CD4-positive, alpha-beta memory T cell (primary cell): ENCODE results near the gene DPEP3. TPM values are rescaled to one million over a fixed set of nuclear protein-coding genes. Genes with fewer than 3 reads are reported as not detected.

Source experiments
- CTCF ChIA-PET: fragments of 350-600 bp; sonication (Branson Sonifier 250); formaldehyde crosslinking; loops from one replicate; lab custom pipeline; 2021; ENCODE audit warnings: inconsistent platforms; ENCODE audit not compliant: partially characterized antibody; lab: Charles Lee
- POLR2A ChIA-PET: fragments of 350-600 bp; sonication (Branson Sonifier 250); formaldehyde crosslinking; loops from one replicate; lab custom pipeline; 2021; ENCODE audit not compliant: partially characterized antibody; lab: Charles Lee
- DNase-seq, 5 donors: peaks; one replicate each; pipeline versions ENCODE4 v3.0.0 to v3.0.0-alpha.2; 2020 to 2022; ENCODE audit warnings: mixed read lengths in 1 of 5
- H3K27ac ChIP-seq: one replicate; pipeline ENCODE4 v1.7.0; 2013; ENCODE audit warnings: low read depth, low read length
- H3K27me3 ChIP-seq: 2 replicates; pipeline ENCODE4 v1.7.0; 2013; ENCODE audit warnings: mild to moderate bottlenecking, low read length, moderate library complexity; ENCODE audit not compliant: insufficient read depth
- H3K36me3 ChIP-seq: 2 replicates; pipeline ENCODE4 v1.7.0; 2013; ENCODE audit warnings: mild to moderate bottlenecking, low read length, moderate library complexity; ENCODE audit not compliant: insufficient read depth
- H3K4me1 ChIP-seq: 2 replicates; pipeline ENCODE4 v1.7.0; 2013; ENCODE audit warnings: mild to moderate bottlenecking, low read length, moderate library complexity; ENCODE audit not compliant: insufficient read depth
- H3K4me3 ChIP-seq, 2 donors: one replicate each; pipeline ENCODE4 v1.7.0; 2013; ENCODE audit warnings: low read length in 2 of 2, mild to moderate bottlenecking in 1 of 2
- H3K9me3 ChIP-seq, 2 donors: one replicate each; pipeline ENCODE4 v1.7.0; 2013; ENCODE audit warnings: low read length in 2 of 2, control low read depth in 1 of 2; ENCODE audit not compliant: control insufficient read depth in 1 of 2
- H3K27ac Mint-ChIP-seq, 7 donors: one replicate each; pipeline ENCODE4 v1.8.0; 2020 to 2021; ENCODE audit warnings: mixed read lengths in 7 of 7, mild to moderate bottlenecking in 6 of 7, inconsistent platforms in 3 of 7, moderate library complexity in 3 of 7
- H3K27me3 Mint-ChIP-seq, 2 donors: one replicate each; pipeline ENCODE4 v1.8.0; 2020 to 2021; ENCODE audit warnings: mixed read lengths in 2 of 2
- H3K36me3 Mint-ChIP-seq, 2 donors: one replicate each; pipeline ENCODE4 v1.8.0; 2020 to 2021; ENCODE audit warnings: mixed read lengths in 2 of 2, inconsistent platforms in 1 of 2, mild to moderate bottlenecking in 1 of 2
- H3K4me1 Mint-ChIP-seq, 4 donors: one replicate each; pipeline ENCODE4 v1.8.0; 2020 to 2021; ENCODE audit warnings: mixed read lengths in 4 of 4, mild to moderate bottlenecking in 1 of 4
- H3K4me3 Mint-ChIP-seq, 8 donors: one replicate each; pipeline ENCODE4 v1.8.0; 2020 to 2021; ENCODE audit warnings: mixed read lengths in 8 of 8, mild to moderate bottlenecking in 7 of 8, moderate library complexity in 6 of 8, inconsistent platforms in 3 of 8
- H3K9me3 Mint-ChIP-seq, 8 donors: one replicate each; pipeline ENCODE4 v1.8.0; 2020 to 2021; ENCODE audit warnings: mixed read lengths in 8 of 8, mild to moderate bottlenecking in 5 of 8, inconsistent platforms in 3 of 8, moderate library complexity in 1 of 8
- intact Hi-C: fragments of 100-400 bp; cut with micrococcal nuclease; formaldehyde crosslinking; loops from one replicate; pipeline ENCODE4 v1.15.1; 2023
- polyA plus RNA-seq, 2 donors: library from polyadenylated mRNA; unstranded; fragments of 300-500 nt; fragmentation: Illumina TruSeq; gene quantifications; one replicate each; pipeline ENCODE4 v1.2.3, GENCODE V29; 2021
- total RNA-seq, 2 experiments: library from RNA; stranded (reverse); gene quantifications; one replicate each; pipeline ENCODE4 v1.2.3, GENCODE V29; 2021

Gene DPEP3
- total and polyA plus RNA-seq, 4 experiments from 2014 or later = 0.91 to 1.2 TPM; not detected in 2

DNA sequence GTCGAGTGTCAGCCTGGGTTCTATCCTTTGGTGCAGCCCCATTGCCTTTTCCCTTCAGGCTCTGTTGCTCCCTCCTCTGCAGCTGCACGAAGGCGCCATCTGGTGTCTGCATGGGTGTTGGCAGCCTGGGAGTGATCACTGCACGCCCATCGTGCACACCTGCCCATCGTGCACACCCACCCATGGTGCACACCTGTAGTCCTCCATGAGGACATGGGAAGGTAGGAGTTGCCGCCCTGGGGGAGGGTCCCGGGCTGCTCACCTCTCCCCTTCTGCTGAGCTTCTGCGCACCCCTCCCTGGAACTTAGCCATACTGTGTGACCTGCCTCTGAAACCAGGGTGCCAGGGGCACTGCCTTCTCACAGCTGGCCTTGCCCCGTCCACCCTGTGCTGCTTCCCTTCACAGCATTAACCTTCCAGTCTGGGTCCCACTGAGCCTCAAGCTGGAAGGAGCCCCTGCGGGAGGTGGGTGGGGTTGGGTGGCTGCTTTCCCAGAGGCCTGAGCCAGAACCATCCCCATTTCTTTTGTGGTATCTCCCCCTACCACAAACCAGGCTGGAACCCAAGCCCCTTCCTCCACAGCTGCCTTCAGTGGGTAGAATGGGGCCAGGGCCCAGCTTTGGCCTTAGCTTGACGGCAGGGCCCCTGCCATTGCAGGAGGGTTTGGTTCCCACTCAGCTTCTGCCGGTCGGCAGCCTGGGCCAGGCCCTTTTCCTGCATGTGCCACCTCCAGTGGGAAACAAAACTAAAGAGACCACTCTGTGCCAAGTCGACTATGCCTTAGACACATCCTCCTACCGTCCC lies 51.5 kb downstream of the DPEP3 start:
- H3K27ac ChIP-seq = no peak overlapping the region
- H3K27ac Mint-ChIP-seq = peak overlapping the region; percentile 22 to 74 (median 69)
- intact Hi-C loops = loop anchor here (1.0 to 2.0 kb wide), 4 partner anchors 45 to 408 kb away; partner anchors contain the start of gene THAP11
- H3K27me3 ChIP-seq = no peaks in the 10 kb centered on the region
- H3K4me3 ChIP-seq = no peak overlapping the region
- H3K9me3 ChIP-seq = no peaks in the 10 kb centered on the region
- ChIA-PET POLR2A (interaction anchor here (0.9 to 1.7 kb wide), 5 partner anchors 8 to 256 kb away, joined by 3 to 10 read pairs (median 5); partner anchors contain the start of genes PSKH1 and PSMB10), CTCF (interaction anchor here (0.7 to 8.8 kb wide), 16 partner anchors 9 to 407 kb away, joined by 3 to 61 read pairs (median 4); partner anchors contain the start of genes EDC4 and NRN1L)
- peaks cover 2 to 35% of the 10 kb centered on the region in 2 donors for H3K36me3 Mint-ChIP-seq
- peaks cover 43% of the 10 kb centered on the region for H3K36me3 ChIP-seq
- peak; percentile 70 to 75 (median 72) for DNase-seq
- H3K4me1 Mint-ChIP-seq = peaks cover 3 to 16% (median 8%) of the 10 kb centered on the region in 4 donors
- no peak overlapping the region for H3K4me3 Mint-ChIP-seq
- H3K27me3 Mint-ChIP-seq = no peaks in the 10 kb centered on the region
- peaks cover 7% of the 10 kb centered on the region for H3K4me1 ChIP-seq
- no peaks in the 10 kb centered on the region for H3K9me3 Mint-ChIP-seq

DNA sequence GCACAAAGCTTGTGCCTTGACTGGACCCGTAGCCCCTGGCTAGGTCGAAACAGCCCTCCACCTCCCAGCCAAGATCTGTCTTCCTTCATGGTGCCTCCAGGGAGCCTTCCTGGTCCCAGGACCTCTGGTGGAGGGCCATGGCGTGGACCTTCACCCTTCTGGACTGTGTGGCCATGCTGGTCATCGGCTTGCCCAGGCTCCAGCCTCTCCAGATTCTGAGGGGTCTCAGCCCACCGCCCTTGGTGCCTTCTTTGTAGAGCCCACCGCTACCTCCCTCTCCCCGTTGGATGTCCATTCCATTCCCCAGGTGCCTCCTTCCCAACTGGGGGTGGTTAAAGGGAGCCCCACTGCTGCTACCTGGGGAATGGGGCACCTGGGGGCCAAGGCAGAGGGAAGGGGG lies 52.2 kb downstream of the DPEP3 start:
- ChIA-PET POLR2A (interaction anchor here (0.9 to 1.7 kb wide), 3 partner anchors 9 to 255 kb away, joined by 3 to 10 read pairs (median 5); partner anchors contain the start of genes PSKH1 and PSMB10), CTCF (interaction anchor here (1.0 to 8.8 kb wide), 13 partner anchors 9 to 407 kb away, joined by 3 to 61 read pairs (median 5); partner anchors contain the start of genes EDC4 and NRN1L)
- Histone ChIP-seq H3K27me3 (no peaks in the 10 kb centered on the region), H3K4me1 (peaks cover 7% of the 10 kb centered on the region), H3K4me3 (no peak overlapping the region), H3K9me3 (no peaks in the 10 kb centered on the region), H3K27ac (no peak overlapping the region), H3K36me3 (peaks cover 45% of the 10 kb centered on the region)
- no peak overlapping the region for H3K4me3 Mint-ChIP-seq
- no peaks in the 10 kb centered on the region for H3K27me3 Mint-ChIP-seq
- DNase-seq = peak in 1 of 5 donors; percentile 24
- H3K9me3 Mint-ChIP-seq = no peaks in the 10 kb centered on the region
- peak overlapping the region in 6 of 7 donors; percentile 22 to 75 (median 69) for H3K27ac Mint-ChIP-seq
- H3K36me3 Mint-ChIP-seq = peaks cover 0 to 36% of the 10 kb centered on the region in 2 donors
- peaks cover 3 to 15% (median 6%) of the 10 kb centered on the region in 4 donors for H3K4me1 Mint-ChIP-seq
- intact Hi-C loops = loop anchor here (1.0 to 2.0 kb wide), 4 partner anchors 45 to 407 kb away; partner anchors contain the start of gene THAP11

DNA sequence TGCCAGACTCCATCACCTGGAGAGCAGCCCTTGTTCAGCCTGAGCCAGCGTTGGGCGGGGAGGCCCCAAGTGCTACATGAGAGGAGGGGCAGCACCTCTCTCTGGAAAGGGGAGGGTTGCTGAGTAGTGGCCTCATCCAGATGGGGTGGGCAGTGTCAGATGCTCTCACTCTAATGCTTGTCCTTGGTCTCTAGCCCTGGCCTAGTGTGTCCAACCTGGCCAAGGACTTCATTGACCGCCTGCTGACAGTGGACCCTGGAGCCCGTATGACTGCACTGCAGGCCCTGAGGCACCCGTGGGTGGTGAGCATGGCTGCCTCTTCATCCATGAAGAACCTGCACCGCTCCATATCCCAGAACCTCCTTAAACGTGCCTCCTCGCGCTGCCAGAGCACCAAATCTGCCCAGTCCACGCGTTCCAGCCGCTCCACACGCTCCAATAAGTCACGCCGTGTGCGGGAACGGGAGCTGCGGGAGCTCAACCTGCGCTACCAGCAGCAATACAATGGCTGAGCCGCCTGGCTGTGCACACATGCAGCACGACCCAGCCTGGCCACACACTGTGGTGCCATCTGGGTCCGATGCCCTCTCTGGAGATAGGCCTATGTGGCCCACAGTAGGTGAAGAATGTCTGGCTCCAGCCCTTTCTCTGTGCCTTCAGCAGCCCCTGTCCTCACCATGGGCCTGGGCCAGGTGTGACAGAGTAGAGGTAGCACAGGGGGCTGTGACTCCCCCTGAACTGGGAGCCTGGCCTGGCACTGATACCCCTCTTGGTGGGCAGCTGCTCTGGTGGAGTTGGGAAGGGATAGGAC lies 53.0 kb downstream of the DPEP3 start:
- POLR2A ChIA-PET = interaction anchor here (1.6 to 2.0 kb wide), 3 partner anchors 8 to 34 kb away, joined by 5 to 10 read pairs (median 9); partner anchors contain the start of genes PSKH1 and PSMB10
- peaks cover 0 to 34% of the 10 kb centered on the region in 2 donors for H3K36me3 Mint-ChIP-seq
- no peak overlapping the region for H3K4me3 Mint-ChIP-seq
- Histone ChIP-seq H3K9me3 (no peaks in the 10 kb centered on the region), H3K4me1 (peaks cover 7% of the 10 kb centered on the region), H3K27me3 (no peaks in the 10 kb centered on the region), H3K27ac (no peak overlapping the region), H3K4me3 (no peak overlapping the region), H3K36me3 (peaks cover 44% of the 10 kb centered on the region)
- H3K9me3 Mint-ChIP-seq = no peaks in the 10 kb centered on the region
- H3K4me1 Mint-ChIP-seq = peaks cover 3 to 15% (median 6%) of the 10 kb centered on the region in 4 donors
- peak overlapping the region in 1 of 7 donors; percentile 24 for H3K27ac Mint-ChIP-seq
- no peaks in the 10 kb centered on the region for H3K27me3 Mint-ChIP-seq
- DNase-seq = no peak
- CTCF ChIA-PET = interaction anchor here (1.0 to 8.8 kb wide), 7 partner anchors 8 to 406 kb away, joined by 3 to 61 read pairs (median 7); partner anchors contain the start of gene NRN1L
- intact Hi-C loops = no loop called here

DNA sequence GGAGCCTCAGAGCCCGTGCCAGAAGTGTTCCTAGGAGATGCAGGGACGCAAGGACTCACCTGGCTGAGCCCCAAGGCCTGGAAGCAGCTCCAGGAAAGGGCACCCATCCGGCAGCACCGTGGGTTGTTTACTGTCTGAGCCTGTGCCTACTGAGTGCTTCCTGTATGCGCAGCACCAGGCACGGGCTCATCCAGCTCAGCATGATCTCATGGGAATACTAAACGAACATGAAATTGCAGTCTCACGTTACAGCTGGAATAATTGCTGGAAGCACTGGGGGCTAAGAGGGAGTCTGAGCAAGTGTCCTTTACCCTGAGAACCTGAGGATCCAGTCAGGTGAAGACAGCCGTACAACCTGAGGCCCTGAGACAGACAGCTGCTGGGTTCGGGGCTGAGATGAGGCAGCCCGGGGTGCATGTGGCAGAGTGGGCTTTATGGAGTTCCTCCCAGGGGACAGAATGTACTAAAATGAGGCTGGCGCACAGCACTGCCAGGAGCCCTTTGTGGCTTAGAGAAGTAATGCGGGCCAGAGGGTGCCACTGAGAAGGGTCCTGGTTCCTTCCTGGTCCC lies 54.0 kb downstream of the DPEP3 start:
- H3K4me3 Mint-ChIP-seq = no peak overlapping the region
- intact Hi-C loops = no loop called here
- H3K4me1 ChIP-seq = peaks cover 7% of the 10 kb centered on the region
- no peaks in the 10 kb centered on the region for H3K9me3 Mint-ChIP-seq
- CTCF ChIA-PET = interaction anchor here (0.6 to 8.8 kb wide), 10 partner anchors 9 to 411 kb away, joined by 3 to 61 read pairs (median 4); partner anchors contain the start of genes C16orf86, ENKD1 and NRN1L
- H3K36me3 ChIP-seq = peaks cover 34% of the 10 kb centered on the region
- peak overlapping the region in 3 of 7 donors; percentile 37 to 70 (median 42) for H3K27ac Mint-ChIP-seq
- DNase-seq = no peak
- peaks cover 3 to 21% (median 6%) of the 10 kb centered on the region in 4 donors for H3K4me1 Mint-ChIP-seq
- H3K27ac ChIP-seq = no peak overlapping the region
- peaks cover 0 to 36% of the 10 kb centered on the region in 2 donors for H3K36me3 Mint-ChIP-seq
- no peak overlapping the region for H3K4me3 ChIP-seq
- no peaks in the 10 kb centered on the region for H3K27me3 Mint-ChIP-seq
- no peaks in the 10 kb centered on the region for H3K27me3 ChIP-seq
- POLR2A ChIA-PET = interaction anchor here (2.0 kb wide), 1 partner anchor 9 kb away, joined by 9 read pairs; no protein-coding TSS in a partner anchor
- no peaks in the 10 kb centered on the region for H3K9me3 ChIP-seq

Other genes starting within 250 kb of the DPEP3 start
- 10 to 100 TPM; 25.6 to 27.8 TPM for gene RANBP10, start 173.9 kb downstream of the DPEP3 start, total RNA-seq
- 10 to 100 TPM in 1 of 2 donors, 1 to 10 TPM in 1; 7.1 to 14.7 TPM for gene RANBP10, start 173.9 kb downstream of the DPEP3 start, polyA plus RNA-seq
- under 1 TPM; 0.44 to 0.64 TPM for gene TSNAXIP1, start 173.6 kb downstream of the DPEP3 start, total RNA-seq
- gene TSNAXIP1, start 173.6 kb downstream of the DPEP3 start, polyA plus RNA-seq = not detected
- 10 to 100 TPM; 56.8 to 58.4 TPM for gene THAP11, start 138.2 kb downstream of the DPEP3 start, total RNA-seq
- gene THAP11, start 138.2 kb downstream of the DPEP3 start, polyA plus RNA-seq = 100 to 1,000 TPM; 130 to 147 TPM
- gene NUTF2, start 133.6 kb downstream of the DPEP3 start, total RNA-seq = 10 to 100 TPM; 41.2 to 45.9 TPM
- 100 to 1,000 TPM; 127 to 128 TPM for gene NUTF2, start 133.6 kb downstream of the DPEP3 start, polyA plus RNA-seq
- gene CENPT, start 132.8 kb downstream of the DPEP3 start, total RNA-seq = 100 to 1,000 TPM; 103 to 107 TPM
- 10 to 100 TPM; 15.4 to 18.1 TPM for gene CENPT, start 132.8 kb downstream of the DPEP3 start, polyA plus RNA-seq
- 100 to 1,000 TPM; 141 to 144 TPM for gene EDC4, start 107.4 kb downstream of the DPEP3 start, total RNA-seq
- 10 to 100 TPM; 18.5 to 37.3 TPM for gene EDC4, start 107.4 kb downstream of the DPEP3 start, polyA plus RNA-seq
- 1 to 10 TPM; 5.9 to 7.0 TPM for gene NRN1L, start 95.6 kb downstream of the DPEP3 start, total RNA-seq
- gene NRN1L, start 95.6 kb downstream of the DPEP3 start, polyA plus RNA-seq = under 1 TPM; 0.81 to 0.96 TPM
- 10 to 100 TPM; 22.3 to 25.1 TPM for gene PSKH1, start 87.2 kb downstream of the DPEP3 start, total RNA-seq
- 10 to 100 TPM; 19.4 to 25.3 TPM for gene PSKH1, start 87.2 kb downstream of the DPEP3 start, polyA plus RNA-seq
- gene CTRL, start 48.6 kb downstream of the DPEP3 start, total RNA-seq = 1 to 10 TPM; 5.1 to 8.6 TPM
- gene CTRL, start 48.6 kb downstream of the DPEP3 start, polyA plus RNA-seq = 1 to 10 TPM in 1 of 2 donors, under 1 TPM in 1; 0.41 to 1.8 TPM
- gene PSMB10, start 43.6 kb downstream of the DPEP3 start, total RNA-seq = 100 to 1,000 TPM; 147 to 152 TPM
- 100 to 1,000 TPM; 461 to 777 TPM for gene PSMB10, start 43.6 kb downstream of the DPEP3 start, polyA plus RNA-seq
- 10 to 100 TPM; 18.2 to 20.3 TPM for gene LCAT, start 36.4 kb downstream of the DPEP3 start, total RNA-seq
- 1 to 10 TPM in 1 of 2 donors, not detected in 1; 1.9 TPM for gene LCAT, start 36.4 kb downstream of the DPEP3 start, polyA plus RNA-seq
- 10 to 100 TPM; 33.2 to 33.5 TPM for gene SLC12A4, start 11.9 kb downstream of the DPEP3 start, total RNA-seq
- 1 to 10 TPM; 4.0 to 5.1 TPM for gene SLC12A4, start 11.9 kb downstream of the DPEP3 start, polyA plus RNA-seq
- gene DPEP2, start 19.0 kb upstream of the DPEP3 start, total RNA-seq = 100 to 1,000 TPM; 106 to 119 TPM
- 10 to 100 TPM; 46.9 to 58.8 TPM for gene DPEP2, start 19.0 kb upstream of the DPEP3 start, polyA plus RNA-seq
- gene DPEP2NB, start 35.4 kb upstream of the DPEP3 start, total RNA-seq = not detected
- gene DPEP2NB, start 35.4 kb upstream of the DPEP3 start, polyA plus RNA-seq = not detected
- 10 to 100 TPM; 16.1 to 17.0 TPM for gene DDX28, start 42.7 kb upstream of the DPEP3 start, total RNA-seq
- 10 to 100 TPM; 36.0 to 55.8 TPM for gene DDX28, start 42.7 kb upstream of the DPEP3 start, polyA plus RNA-seq
- gene DUS2, start 42.8 kb upstream of the DPEP3 start, total RNA-seq = 10 to 100 TPM; 13.8 to 14.6 TPM
- 10 to 100 TPM in 1 of 2 donors, 1 to 10 TPM in 1; 9.0 to 11.9 TPM for gene DUS2, start 42.8 kb upstream of the DPEP3 start, polyA plus RNA-seq
- gene NFATC3, start 104.9 kb upstream of the DPEP3 start, total RNA-seq = 100 to 1,000 TPM; 127 to 134 TPM
- gene NFATC3, start 104.9 kb upstream of the DPEP3 start, polyA plus RNA-seq = 10 to 100 TPM; 76.5 to 94.9 TPM